ENCODE data around the gene NDUFB7.

DNA sequence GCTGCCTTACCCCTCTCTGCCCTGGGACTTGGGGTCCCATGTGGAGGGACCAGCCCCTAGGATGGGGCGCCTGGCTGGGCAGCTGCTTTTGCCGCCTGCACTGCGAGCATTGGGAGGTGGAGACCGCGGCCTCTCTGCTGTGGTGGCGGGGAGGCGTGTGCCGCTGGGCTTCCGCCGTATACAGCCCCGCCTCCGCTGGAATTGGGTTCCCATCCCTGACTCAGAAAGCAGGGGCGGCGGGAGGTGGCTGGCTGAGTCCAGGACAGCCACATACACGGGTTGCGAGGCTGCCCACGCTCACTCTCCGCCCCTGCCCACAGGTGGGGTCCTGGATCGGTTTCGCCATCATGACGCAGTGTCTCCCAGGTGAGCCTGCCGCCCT, 6.6 kb downstream of the NDUFB7 start:
- TF ChIP-seq, protein P1, sequence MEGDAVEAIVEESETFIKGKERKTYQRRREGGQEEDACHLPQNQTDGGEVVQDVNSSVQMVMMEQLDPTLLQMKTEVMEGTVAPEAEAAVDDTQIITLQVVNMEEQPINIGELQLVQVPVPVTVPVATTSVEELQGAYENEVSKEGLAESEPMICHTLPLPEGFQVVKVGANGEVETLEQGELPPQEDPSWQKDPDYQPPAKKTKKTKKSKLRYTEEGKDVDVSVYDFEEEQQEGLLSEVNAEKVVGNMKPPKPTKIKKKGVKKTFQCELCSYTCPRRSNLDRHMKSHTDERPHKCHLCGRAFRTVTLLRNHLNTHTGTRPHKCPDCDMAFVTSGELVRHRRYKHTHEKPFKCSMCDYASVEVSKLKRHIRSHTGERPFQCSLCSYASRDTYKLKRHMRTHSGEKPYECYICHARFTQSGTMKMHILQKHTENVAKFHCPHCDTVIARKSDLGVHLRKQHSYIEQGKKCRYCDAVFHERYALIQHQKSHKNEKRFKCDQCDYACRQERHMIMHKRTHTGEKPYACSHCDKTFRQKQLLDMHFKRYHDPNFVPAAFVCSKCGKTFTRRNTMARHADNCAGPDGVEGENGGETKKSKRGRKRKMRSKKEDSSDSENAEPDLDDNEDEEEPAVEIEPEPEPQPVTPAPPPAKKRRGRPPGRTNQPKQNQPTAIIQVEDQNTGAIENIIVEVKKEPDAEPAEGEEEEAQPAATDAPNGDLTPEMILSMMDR (IDR thresholded peaks at IDR 0.05): no peak
- TF ChIP-seq POLR2A (IDR thresholded peaks at IDR 0.05) (no peak), EP300 (IDR thresholded peaks at IDR 0.05) (no peak)
